WTC11 (cell line): ENCODE measurements around the gene ENG. TPM values are rescaled to one million over a fixed set of nuclear protein-coding genes. Genes with fewer than 3 reads are reported as not detected.

Source experiments
- ATAC-seq: fragments of 200-7000 bp; cut with Tn5 transposase; 2 replicates; pipeline ENCODE4 v1.10.0; 2021; ENCODE audit warnings: mild to moderate bottlenecking, moderate library complexity
- CTCF ChIA-PET: fragments of 300-600 bp; sonication (Branson Sonifier 250); formaldehyde crosslinking; loops from one replicate; lab custom pipeline; 2021; ENCODE audit warnings: antibody characterized with exemption; lab: Charles Lee
- POLR2A ChIA-PET: fragments of 350-600 bp; sonication (Branson Sonifier 250); formaldehyde crosslinking; loops from one replicate; lab custom pipeline; 2021; ENCODE audit warnings: antibody characterized with exemption; lab: Charles Lee
- DNase-seq: peaks from one replicate; pipeline ENCODE4 v3.0.0; 2021; ENCODE audit warnings: low spot score
- H3K27ac Mint-ChIP-seq: 2 replicates; pipeline ENCODE4 v1.8.0; 2021; ENCODE audit warnings: mixed read lengths
- H3K27me3 Mint-ChIP-seq: 2 replicates; pipeline ENCODE4 v1.8.0; 2021; ENCODE audit warnings: low read depth, mild to moderate bottlenecking, moderate library complexity, mixed read lengths
- H3K36me3 Mint-ChIP-seq: 2 replicates; pipeline ENCODE4 v1.8.0; 2021; ENCODE audit warnings: mixed read lengths
- H3K4me1 Mint-ChIP-seq: 2 replicates; pipeline ENCODE4 v1.8.0; 2022; ENCODE audit warnings: mixed read lengths
- H3K4me3 Mint-ChIP-seq: 2 replicates; pipeline ENCODE4 v1.8.0; 2021; ENCODE audit warnings: mild to moderate bottlenecking, moderate library complexity, mixed read lengths
- H3K9me3 Mint-ChIP-seq: 2 replicates; pipeline ENCODE4 v1.8.0; 2021; ENCODE audit warnings: mixed read lengths
- AFF4 ChIP-seq: sonication (generic); formaldehyde crosslinking; IDR thresholded peaks from 2 replicates; pipeline ENCODE4 v1.8.1; 2023; ENCODE audit warnings: mild to moderate bottlenecking, missing genetic modification reagents, borderline replicate concordance
- CDX4 ChIP-seq: fragments of 250-450 bp; sonication (Bioruptor Pico); IDR thresholded peaks from 2 replicates; pipeline ENCODE4 v1.9.0; 2021; ENCODE audit warnings: moderate library complexity, mild to moderate bottlenecking, inconsistent platforms, borderline replicate concordance
- FOXK1 ChIP-seq: sonication (generic); formaldehyde crosslinking; IDR thresholded peaks from 2 replicates; pipeline ENCODE4 v1.8.0; 2022; ENCODE audit warnings: mild to moderate bottlenecking, moderate library complexity, missing genetic modification reagents
- GABPB1 ChIP-seq: sonication (generic); formaldehyde crosslinking; IDR thresholded peaks from 2 replicates; pipeline ENCODE4 v1.8.1; 2023; ENCODE audit warnings: mild to moderate bottlenecking, missing genetic modification reagents
- GRHL2 ChIP-seq: fragments of 250-450 bp; sonication (Bioruptor Pico); IDR thresholded peaks from 2 replicates; pipeline ENCODE4 v1.8.0; 2022; ENCODE audit warnings: mild to moderate bottlenecking, moderate library complexity; ENCODE audit not compliant: insufficient replicate concordance, severe bottlenecking
- GTF2I ChIP-seq: fragments of 250-450 bp; sonication (Bioruptor Pico); conservative IDR thresholded peaks from 2 replicates; pipeline ENCODE4 v1.4.0; 2021; ENCODE audit warnings: mild to moderate bottlenecking
- HMGXB4 ChIP-seq: sonication (generic); formaldehyde crosslinking; IDR thresholded peaks from 2 replicates; pipeline ENCODE4 v1.8.1; 2023; ENCODE audit warnings: mild to moderate bottlenecking, moderate library complexity, missing genetic modification reagents
- IRF2 ChIP-seq: sonication (generic); formaldehyde crosslinking; IDR thresholded peaks from 2 replicates; pipeline ENCODE4 v1.8.0; 2022; ENCODE audit warnings: low read depth, missing genetic modification reagents, borderline replicate concordance
- KAT7 ChIP-seq: sonication (generic); formaldehyde crosslinking; IDR thresholded peaks from 2 replicates; pipeline ENCODE4 v1.8.1; 2023; ENCODE audit warnings: missing genetic modification reagents, mild to moderate bottlenecking, borderline replicate concordance
- MLX ChIP-seq: sonication (generic); formaldehyde crosslinking; IDR thresholded peaks from 2 replicates; pipeline ENCODE4 v1.8.1; 2023; ENCODE audit warnings: mild to moderate bottlenecking, missing genetic modification reagents, moderate library complexity
- MYBL2 ChIP-seq: sonication (generic); formaldehyde crosslinking; IDR thresholded peaks from 2 replicates; pipeline ENCODE4 v1.8.1; 2023; ENCODE audit warnings: mild to moderate bottlenecking, moderate library complexity, missing genetic modification reagents
- NFYB ChIP-seq: sonication (generic); formaldehyde crosslinking; conservative IDR thresholded peaks from 2 replicates; pipeline ENCODE4 v1.8.0; 2022; ENCODE audit warnings: low read depth, missing genetic modification reagents
- NR2C2 ChIP-seq: sonication (generic); formaldehyde crosslinking; IDR thresholded peaks from 2 replicates; pipeline ENCODE4 v1.8.0; 2022; ENCODE audit warnings: mild to moderate bottlenecking, missing genetic modification reagents
- OVOL2 ChIP-seq: fragments of 250-450 bp; sonication (Bioruptor Pico); IDR thresholded peaks from 2 replicates; pipeline ENCODE4 v1.9.0; 2021; ENCODE audit warnings: mild to moderate bottlenecking, borderline replicate concordance
- SOX15 ChIP-seq: fragments of 250-450 bp; sonication (Bioruptor Pico); IDR thresholded peaks from 2 replicates; pipeline ENCODE4 v1.9.0; 2021; ENCODE audit warnings: mild to moderate bottlenecking
- TEAD4 ChIP-seq: sonication (generic); formaldehyde crosslinking; IDR thresholded peaks from 2 replicates; pipeline ENCODE4 v1.8.0; 2022; ENCODE audit warnings: mild to moderate bottlenecking, missing genetic modification reagents
- TP53 ChIP-seq: sonication (generic); formaldehyde crosslinking; IDR thresholded peaks from 2 replicates; pipeline ENCODE4 v1.8.1; 2023; ENCODE audit warnings: mild to moderate bottlenecking, missing genetic modification reagents
- ZBTB43 ChIP-seq: sonication (generic); formaldehyde crosslinking; IDR thresholded peaks from 2 replicates; pipeline ENCODE4 v1.8.1; 2023; ENCODE audit warnings: mild to moderate bottlenecking, missing genetic modification reagents
- ZNF263 ChIP-seq: sonication (generic); formaldehyde crosslinking; IDR thresholded peaks from 2 replicates; pipeline ENCODE4 v1.8.1; 2022; ENCODE audit warnings: low read depth, mild to moderate bottlenecking, moderate library complexity, missing genetic modification reagents
- ZNF317 ChIP-seq: sonication (generic); formaldehyde crosslinking; IDR thresholded peaks from 2 replicates; pipeline ENCODE4 v1.8.1; 2023; ENCODE audit warnings: low read depth, mild to moderate bottlenecking, moderate library complexity, missing genetic modification reagents, borderline replicate concordance
- ZNF416 ChIP-seq: fragments of 250-450 bp; sonication (Bioruptor Pico); IDR thresholded peaks from 2 replicates; pipeline ENCODE4 v1.9.0; 2021; ENCODE audit warnings: mild to moderate bottlenecking, inconsistent platforms
- ZNF532 ChIP-seq: fragments of 250-450 bp; sonication (Bioruptor Pico); IDR thresholded peaks from 2 replicates; pipeline ENCODE4 v1.9.0; 2021; ENCODE audit warnings: mild to moderate bottlenecking, borderline replicate concordance
- ZSCAN18 ChIP-seq: fragments of 250-450 bp; sonication (Bioruptor Pico); IDR thresholded peaks from 2 replicates; pipeline ENCODE4 v2.1.2; 2022; ENCODE audit warnings: mild to moderate bottlenecking, moderate library complexity
- total RNA-seq: library from RNA; stranded (reverse); gene quantifications from 3 replicates; pipeline ENCODE4 v1.2.3, GENCODE V29; 2021

Gene ENG
- total RNA-seq, 1 experiment from 2014 or later = 4.4 TPM

- TF ChIP-seq KAT7 (no peak), HMGXB4 (CRISPR knock-in tag) (no peak), ZNF416 (CRISPR knock-in tag) (no peak), CDX4 (CRISPR knock-in tag) (no peak), SOX15 (CRISPR knock-in tag) (no peak), MYBL2 (no peak), MLX (CRISPR knock-in tag) (no peak), OVOL2 (CRISPR knock-in tag) (no peak), GTF2I (CRISPR knock-in tag) (no peak), TP53 (CRISPR knock-in tag) (no peak), ZNF317 (CRISPR knock-in tag) (no peak), NR2C2 (CRISPR knock-in tag) (no peak)
- TF ChIP-seq, all 79 proteins: peak for 0
Observed at GRCh38 chr9:127858041-127858512, 3.6 kb upstream of the ENG start (continued).

GRCh38 chr9:127857278-127857677, 2.8 kb upstream of the ENG start:
- Mint-ChIP-seq H3K27me3 (no peaks in the 10 kb centered on the region), H3K36me3 (no peaks in the 10 kb centered on the region), H3K4me3 (no peak overlapping the region), H3K9me3 (no peaks in the 10 kb centered on the region), H3K27ac (no peak overlapping the region), H3K4me1 (peaks cover 7% of the 10 kb centered on the region; the same call in 1 of the 2 replicates)
- TF ChIP-seq FOXK1 (CRISPR knock-in tag) (no peak), ZNF263 (CRISPR knock-in tag) (no peak), ZSCAN18 (no peak), ZBTB43 (CRISPR knock-in tag) (no peak), TEAD4 (CRISPR knock-in tag) (no peak), GRHL2 (CRISPR knock-in tag) (no peak), NFYB (CRISPR knock-in tag) (no peak), AFF4 (no peak), IRF2 (no peak), GABPB1 (CRISPR knock-in tag) (no peak), ZNF532 (no peak)
- POLR2A ChIA-PET = no interaction called here
- no peak for ATAC-seq
- DNase-seq = no peak
- CTCF ChIA-PET = interaction anchor here (1.7 to 8.1 kb wide), 2 partner anchors 12 to 31 kb away, joined by 7 to 79 read pairs; no protein-coding TSS in a partner anchor
